ENCODE measurements around the gene SH3PXD2A.

GRCh38 chr10:103802081-103802480, 53.3 kb downstream of the SH3PXD2A start:
- TF ChIP-seq EZH2 (IDR thresholded peaks at IDR 0.05; ENCODE audit: borderline replicate concordance, insufficient read depth, low read depth, low read length, poor library complexity, severe bottlenecking) (no peak), CTCF (IDR thresholded peaks at IDR 0.05) (no peak)
